CD4-positive, alpha-beta T cell treated with Interleukin-1 beta for 1 hour (primary cell): ENCODE measurements around the gene KPTN.

ENCODE experiments used
- DNase-seq, 2 donors: peaks; one replicate each; pipeline ENCODE4 v3.0.0-alpha.2; 2020 to 2022

KPTN gene

DNA sequence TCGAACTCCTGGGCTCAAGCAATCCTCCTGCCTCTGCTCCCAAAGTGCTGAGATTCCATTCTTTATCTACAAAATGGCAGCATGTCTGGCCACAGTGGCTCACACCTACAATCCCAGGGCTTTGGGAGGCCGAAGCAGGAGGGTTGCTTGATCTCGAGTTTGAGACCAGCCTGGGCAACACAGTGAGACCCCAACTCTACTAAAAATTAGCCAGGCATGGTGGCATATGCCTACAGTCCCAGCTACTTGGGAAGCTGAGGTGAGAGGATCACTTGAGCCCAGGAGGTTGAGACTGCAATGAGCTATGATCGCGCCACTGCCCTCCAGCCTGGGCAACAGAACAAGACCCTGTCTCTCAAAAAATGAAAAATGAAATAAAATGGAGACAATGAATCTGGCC lies 24.7 kb upstream of the KPTN start:
- no peak for DNase-seq

DNA sequence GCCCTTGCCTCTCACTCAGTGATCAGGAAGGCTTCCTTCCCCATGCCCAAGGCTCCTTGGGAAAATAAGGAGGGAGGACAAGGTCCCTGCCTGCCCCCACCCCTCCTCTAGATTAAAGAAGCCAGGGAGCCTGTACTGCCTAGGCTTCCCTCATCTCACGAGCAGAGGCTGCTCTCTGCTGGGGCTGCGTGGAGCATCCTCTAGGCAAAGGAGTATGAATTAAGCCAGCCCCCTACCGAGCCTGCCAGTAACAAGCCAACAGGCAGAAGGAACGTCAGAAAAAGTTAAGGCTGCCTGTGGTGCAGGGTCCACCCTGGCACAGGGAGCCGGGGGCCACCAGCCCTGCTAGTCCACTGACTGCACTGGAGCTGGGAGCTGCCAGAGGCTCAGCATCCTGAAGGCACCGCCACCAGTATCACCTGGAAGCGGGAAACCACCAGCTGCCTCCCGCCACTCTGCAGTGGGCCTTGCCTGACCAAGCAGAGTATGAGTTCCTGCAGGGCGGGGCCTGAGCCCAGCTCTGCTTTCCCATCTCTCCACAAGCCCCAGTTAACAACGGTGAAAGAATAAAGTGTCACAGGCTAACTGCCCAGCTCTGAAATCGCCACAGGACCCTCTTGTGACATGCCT lies 24.0 kb upstream of the KPTN start:
- no peak for DNase-seq

DNA sequence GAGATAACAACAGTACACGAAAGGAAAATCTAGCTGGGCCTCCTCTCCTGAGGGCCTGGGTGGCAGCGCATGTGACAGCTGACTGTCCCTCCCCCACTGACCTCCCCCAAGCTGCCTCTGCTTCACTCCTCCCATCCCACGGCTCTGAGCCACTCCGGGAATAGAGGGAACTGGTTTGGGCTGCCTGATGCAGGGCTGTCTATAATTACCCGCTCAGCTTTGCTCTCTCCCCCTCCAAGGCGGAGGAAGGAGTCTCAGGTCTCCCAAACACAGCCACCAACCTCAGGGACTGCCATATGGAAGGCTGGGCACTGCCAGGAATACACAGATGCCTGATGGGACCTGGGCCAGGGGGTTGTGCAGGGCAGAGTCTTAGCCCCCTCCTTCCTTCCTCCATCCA lies 23.0 kb upstream of the KPTN start:
- no peak for DNase-seq

DNA sequence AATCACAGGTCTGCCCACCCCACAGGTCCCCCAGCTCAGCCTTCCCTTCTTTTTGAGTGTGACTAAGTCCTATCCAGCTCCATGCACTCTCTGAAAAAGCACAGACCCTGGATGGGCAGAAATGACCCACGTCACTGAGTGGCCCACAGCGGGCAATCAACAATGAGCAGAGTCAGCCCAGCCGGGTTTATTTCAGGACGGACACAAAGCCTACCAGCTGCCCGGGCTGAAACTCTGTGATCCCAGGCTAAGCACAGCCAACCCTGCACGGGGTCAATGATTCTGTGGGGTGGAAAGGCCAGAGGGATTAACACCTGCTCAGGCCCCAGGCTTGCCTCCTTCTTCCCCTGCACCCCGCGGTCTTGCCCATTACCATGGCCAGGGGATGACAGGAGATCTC lies 22.4 kb upstream of the KPTN start:
- no peak for DNase-seq

DNA sequence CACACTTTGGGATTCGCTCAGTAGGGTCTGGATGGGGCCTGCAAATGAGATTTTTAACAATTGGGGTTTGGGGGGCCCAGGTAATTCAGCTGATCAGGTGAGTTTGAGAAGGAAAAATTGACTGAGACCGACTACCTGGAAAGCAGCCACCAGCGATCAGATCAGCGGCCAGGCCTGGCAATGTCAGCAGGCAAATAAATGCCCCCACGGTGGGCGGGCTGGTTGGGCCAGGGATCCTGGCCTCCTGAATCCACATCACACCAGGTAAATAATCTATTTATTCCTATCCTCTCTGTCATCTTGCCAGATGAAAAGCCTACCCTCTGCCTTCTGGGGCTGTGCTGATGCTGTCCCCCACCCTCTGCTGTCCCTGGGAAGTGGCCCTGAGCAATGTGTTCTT lies 21.5 kb upstream of the KPTN start:
- DNase-seq = no peak

DNA sequence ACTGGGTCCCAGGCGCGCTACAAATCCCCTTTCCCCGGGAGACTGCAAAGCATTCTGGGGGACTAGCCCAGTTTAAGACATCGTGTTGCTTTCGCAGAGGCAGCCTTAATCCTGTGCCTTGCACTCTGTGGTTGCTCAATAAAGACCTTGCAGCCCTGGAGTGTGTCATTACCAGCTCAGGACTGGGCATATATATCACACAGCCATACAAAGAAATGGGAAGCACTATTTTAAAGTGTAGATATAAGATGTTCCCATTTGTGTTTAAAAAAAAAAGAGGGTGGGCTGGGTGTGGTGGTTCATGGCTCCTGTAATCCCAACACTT lies 19.8 kb upstream of the KPTN start:
- no peak for DNase-seq

DNA sequence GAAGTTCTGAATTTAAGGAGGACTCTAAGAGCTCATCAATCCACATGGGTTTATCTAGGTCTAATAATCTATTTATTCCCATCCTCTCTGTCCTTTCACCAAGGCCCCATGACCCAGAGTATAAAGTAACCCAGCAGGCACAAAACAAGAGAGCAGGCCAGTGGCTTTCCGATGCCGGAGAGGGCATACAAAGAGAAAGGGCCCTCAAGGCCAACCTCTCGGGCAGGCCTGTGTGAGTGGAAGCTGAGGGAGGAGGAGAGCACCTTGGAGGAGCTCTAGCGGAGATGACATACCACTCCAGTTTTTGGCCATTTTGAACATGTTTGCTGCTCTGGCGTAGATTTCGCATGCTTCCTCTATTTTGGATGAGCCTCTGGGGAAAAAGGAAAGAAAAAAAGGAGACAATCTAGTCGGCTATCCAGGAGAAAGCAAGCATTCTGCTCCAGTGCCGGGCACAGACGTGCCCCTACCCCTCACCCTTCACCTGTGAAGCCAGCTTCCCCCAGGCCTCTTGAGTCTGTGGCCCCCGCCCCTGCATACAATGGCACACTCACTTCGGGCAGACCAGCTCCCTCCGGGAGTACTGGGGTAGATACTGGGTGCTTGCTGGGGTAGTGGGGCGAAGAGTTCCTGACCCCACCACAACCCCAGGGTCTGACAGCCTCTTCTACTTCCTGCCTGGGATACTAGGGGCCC lies 19.3 kb upstream of the KPTN start:
- no peak for DNase-seq

DNA sequence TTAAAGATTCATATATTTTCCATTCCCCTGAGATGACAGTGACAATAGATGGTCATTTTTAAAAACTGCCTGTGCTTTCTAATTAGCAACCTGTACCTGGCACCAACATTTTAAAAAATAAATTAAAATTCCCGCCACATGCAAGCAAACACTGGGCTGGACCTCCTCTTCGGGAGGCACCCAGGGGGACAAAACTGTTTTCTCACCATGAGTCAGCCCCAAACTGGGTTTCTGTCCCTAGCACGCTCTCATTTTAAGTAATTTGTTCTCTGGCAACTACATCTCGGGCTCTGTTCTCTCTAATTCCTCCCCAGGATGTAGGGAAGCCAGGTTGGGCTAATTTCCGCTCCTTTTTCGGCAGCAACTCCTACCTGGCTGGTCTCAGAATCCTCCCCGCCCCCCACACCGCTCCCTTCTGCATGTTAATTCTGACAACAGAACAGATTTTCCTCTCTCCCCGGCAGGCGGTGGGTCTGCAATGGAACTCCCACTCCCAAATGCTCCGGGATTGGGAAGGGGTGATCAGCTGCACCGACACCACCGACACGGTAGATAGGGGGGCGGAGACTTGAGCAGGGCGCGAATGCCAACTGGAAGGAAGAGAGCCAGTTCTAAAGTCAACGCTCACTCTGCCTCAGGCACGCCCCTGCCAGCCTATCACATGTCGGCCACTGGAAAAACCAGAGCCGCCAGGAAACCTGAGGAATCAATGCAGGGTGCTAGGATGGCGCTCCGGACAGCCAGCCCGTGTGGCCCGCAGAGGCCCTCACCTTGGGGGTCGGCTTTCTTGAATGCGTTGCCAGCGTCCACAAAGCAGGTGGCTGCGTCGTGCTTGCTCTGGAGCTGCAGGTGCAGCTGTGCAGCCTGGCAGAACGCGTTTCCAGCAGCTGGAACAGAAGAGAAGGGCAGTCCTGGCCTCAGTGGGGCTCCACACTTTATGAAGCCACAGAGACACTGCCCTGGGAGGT lies 16.1 kb upstream of the KPTN start:
- no peak for DNase-seq

DNA sequence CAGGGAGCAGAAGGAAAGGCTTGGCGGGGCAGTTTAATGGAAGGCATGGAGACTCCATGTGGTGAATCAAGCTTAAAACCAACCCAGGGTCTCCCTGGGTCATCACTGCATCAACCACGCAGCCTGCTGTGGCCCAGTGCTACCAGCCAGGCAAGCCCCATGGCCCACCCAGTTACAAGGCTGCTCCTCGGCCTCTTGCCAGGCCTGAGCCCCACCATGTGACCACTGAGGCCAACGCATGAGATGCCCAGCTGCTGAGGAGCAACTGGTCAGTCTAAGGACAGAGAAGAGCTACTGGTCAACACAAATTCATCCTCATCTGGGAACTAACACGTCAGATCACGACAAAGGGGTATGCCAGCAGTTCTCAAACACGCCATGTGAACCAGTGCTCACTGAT lies 15.4 kb upstream of the KPTN start:
- no peak for DNase-seq

DNA sequence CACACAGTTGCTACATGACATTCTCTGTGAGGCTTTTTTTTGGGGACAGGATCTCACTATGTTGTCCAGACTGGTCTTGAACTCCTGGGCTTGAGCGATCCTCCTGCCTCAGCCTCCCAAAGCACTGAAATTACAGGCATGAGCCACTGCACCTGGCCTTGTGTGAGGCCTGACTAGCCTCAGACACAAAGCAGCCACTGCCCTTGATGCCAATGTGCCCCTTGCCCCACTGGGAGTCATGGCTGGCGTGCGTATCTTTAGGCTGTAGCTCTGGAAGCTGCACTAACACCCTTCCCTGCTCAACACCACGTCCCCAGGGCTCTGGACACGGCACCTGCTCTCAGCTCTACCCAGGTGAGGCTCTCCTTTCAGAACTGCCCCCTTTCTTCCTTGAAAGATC lies 14.5 kb upstream of the KPTN start:
- no peak for DNase-seq

DNA sequence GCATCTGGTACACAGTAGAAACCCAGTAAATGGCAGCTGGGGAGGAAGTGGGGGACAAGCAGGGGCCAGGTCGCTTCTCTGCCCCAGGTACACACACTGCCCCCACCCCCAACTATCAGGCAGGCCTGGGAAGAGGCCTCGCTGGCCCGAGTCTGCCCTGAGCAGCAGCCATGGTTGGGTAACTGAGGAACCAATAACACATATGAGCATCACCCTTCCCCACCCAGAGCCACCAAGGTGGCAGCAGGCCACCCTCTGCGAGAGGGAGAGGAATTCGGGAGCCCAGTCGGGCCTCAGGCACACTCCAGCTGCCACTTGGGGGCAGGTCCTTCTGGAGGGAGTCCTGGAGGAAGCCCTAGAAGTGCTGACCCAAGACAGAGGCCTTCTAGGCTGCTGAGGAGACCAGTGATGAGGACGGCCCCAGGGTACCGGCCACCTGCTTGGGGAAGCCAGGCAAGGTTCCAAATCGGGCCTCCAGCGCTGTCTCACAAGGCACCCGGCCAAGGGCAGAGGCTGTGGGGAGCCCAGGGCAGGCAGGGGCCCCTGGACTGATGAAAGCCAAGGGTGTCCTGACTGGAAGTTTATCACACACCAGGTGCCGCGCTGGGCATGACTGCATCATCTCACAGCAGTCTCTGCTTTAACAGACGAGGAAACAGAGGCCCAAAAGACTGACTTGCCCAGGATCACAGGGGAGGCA lies 14.0 kb upstream of the KPTN start:
- DNase-seq = no peak

DNA sequence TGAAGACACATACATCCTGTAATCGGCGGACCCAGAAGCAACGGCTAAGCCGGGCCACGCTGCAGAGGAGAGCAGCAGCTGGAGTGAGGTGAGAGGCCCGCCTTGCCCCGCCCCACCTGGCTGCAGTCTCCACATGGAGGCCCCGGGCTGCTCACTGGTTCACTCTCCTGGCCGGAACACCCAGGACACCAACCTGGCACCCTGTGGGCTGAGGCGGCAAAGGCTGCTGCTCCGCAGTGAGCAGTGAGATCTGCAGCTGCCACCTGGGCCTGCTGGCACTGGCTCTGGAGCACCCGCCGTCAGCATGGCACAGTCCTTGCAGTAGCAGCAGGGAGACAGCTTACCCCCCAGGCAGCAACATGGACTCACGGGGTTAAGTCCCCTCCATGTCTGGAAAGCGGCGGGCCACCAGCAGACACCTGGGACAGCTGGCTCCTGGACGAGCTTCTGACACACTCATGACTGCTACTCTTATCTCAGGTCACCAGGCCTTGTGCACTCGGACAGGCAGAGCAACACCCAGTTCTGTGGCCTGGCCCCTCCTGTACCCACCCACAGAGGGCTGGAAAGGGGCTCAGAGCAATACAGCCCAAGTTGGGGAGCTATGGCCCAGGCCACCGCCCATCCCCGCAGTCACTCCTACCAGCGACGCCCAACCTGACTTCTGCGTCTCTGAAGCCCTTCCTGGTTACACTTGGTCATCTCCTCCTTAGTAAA lies 13.2 kb upstream of the KPTN start:
- no peak for DNase-seq

DNA sequence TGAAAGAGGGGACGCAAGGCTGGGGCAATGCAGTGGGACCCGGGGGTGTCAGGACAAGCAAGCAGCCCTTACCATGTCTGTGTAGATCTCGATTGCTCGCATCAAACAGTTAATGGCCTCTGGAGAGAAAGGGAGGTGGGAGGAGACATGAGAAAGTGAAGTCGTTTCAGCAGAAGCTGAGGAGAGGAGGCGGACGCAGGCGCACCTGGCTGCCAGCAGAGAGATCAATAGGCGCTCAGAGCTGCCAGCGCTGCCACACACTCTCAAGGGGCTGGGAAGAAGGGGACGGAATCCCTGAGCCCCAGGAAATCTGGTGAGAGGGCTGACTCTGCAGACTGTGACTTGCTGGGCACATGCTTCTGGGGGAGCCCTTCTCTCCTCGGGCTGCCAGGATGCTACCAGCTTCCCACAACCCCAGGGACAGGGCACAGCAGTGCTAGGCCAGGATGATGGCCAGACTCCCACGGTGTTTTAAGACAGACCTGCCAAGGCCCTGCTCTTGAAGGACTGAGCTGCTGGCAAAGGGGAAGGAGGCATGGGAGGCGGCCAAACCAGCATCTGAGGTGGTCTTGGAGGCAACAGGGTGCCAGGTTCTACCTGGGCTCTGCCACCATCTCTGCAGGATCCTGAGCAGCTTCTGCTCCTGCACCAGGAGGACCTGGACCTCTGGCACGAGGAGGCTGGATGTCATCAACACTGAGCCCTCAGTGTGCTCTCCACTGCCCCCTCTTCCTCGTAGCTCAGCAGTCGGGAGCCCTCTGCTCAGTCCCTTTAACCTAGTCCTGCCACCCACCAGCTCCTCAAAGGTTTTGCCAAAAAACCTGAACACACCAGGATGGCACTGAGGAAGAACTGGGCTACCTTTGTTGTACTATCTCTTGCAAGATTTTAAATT lies 11.7 kb upstream of the KPTN start:
- DNase-seq = no peak

DNA sequence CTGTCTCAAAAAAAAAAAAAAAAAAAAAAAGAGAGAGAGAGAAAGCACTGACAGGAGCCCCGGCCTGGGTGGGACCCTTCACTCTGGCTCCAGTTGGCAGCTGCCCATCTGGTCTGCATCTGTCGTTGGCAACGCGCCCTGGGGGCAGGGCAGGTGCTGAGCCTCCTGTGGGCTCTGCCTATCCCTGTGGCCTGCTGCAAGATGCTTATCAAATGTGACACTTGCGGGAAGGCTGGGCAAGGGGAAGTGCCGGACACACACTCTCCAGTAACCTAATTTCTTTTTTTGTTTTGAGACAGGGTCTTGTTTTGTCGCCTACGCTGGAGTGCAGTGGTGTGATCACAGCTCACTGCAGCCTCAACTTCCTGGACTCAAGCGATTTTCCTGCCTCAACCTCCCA lies 10.7 kb upstream of the KPTN start:
- DNase-seq = no peak

DNA sequence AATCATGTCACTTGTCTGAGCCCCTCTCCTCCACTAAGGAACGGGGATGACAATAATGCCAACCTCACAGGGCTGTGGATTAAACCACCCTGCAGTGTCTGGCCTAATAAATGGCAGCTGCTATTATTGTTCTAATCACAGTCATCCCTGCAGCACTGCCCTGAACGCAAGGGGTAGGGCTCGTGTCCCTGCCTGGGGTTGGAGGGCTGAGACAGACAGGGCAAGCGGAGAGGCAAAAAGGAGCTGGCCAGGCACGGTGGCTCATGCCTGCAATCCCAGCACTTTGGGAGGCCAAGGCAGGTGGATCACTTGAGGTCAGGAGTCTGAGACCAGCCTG lies 10.2 kb upstream of the KPTN start:
- no peak for DNase-seq

DNA sequence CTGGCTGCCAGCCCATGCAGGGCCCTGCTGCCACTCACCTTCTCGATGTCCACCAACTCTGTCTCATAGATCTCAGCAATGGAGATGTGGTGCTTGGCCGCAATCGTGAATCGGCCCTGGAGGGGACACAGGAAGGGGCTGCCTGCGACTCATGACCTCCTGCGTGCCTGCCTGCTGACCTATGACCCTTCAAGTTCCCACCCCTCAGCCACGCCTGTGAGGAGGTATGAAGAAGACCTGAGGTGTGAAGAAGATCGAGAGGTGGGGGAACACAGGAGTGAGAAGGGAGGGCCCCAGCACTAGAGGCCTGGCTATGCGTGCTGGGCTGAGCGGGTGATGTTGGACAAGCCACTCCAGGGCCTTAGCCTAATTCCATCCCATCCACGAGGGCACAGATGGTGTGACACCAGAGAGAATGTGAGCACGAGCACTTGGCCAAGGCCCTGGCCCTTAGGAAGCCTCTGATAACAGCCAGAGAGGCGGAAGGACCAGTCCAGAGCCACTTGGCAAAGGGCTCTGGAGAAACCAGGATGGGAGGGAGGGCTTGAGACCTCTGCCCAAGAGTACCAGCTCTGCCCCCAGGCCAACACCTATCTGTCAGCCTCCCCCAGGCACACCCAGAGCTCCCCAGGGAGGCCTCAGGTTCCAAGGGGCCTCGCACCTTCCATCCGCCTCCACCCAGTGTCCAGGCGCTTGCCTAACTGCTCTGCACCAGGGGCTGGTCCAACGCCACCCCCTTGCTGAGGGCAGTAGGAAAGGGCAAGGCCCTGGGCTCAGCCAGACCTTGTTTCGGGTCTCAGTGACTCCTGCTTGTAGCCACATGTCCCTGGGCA lies 9.6 kb upstream of the KPTN start:
- no peak for DNase-seq

DNA sequence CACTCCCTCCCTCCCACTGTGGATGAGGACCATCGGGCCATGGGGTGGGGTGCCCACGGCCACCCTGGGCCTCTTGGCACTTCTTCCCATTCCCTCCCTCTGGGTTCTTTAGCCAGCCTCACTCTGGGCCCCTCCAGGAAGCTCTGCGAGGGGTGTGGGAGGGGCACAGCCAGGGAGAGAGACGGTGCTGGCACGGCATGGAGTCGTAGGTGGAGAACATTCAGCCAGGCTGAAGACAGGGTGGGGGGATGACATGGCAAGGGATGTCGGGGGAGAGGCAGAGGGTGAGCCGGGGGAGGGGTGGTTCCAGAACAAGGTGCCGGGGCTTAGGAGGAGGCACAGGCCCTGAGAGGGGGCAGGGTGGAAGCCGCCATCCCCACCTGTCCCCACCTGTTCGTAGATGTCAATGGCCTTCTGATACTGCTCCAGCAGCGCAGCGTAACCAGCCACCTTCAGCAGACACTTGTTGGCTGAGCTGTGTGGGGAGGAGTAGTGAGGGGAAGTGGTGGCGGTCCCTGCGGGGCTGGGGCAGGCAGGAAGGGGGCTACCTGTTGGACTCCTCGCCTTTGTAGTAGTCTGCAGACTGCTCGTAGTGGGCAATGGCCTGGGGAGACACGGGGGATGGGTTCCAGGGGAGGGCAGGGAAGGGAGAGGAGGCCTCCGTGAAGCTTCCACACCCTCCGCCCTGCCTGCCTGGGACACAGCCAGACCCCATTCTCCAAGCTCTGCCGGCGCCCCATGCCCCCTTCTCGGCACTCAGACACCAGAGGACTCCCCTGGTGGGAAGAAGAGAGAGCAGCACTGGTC lies 8.8 kb upstream of the KPTN start:
- no peak for DNase-seq

DNA sequence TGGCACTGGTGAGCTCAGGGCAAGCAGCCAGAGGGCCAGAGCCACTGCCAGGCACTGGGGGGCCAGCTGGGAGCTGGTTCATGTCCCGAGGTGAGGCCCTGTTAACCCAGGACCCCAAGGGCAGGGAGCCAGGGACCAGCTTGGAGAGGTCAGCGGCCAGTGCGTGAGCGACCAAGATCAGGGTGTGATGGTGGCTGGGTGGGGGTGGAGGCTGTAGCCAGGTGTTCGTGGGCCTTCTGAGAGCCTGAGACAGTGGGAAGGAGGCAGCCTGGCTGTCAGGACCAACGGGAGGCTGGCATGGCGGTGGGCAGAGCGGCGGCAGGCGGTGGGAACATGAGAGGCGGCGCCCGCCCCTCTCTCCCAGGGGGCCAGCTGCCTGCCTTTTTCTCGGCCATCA lies 8.1 kb upstream of the KPTN start:
- DNase-seq = no peak

DNA sequence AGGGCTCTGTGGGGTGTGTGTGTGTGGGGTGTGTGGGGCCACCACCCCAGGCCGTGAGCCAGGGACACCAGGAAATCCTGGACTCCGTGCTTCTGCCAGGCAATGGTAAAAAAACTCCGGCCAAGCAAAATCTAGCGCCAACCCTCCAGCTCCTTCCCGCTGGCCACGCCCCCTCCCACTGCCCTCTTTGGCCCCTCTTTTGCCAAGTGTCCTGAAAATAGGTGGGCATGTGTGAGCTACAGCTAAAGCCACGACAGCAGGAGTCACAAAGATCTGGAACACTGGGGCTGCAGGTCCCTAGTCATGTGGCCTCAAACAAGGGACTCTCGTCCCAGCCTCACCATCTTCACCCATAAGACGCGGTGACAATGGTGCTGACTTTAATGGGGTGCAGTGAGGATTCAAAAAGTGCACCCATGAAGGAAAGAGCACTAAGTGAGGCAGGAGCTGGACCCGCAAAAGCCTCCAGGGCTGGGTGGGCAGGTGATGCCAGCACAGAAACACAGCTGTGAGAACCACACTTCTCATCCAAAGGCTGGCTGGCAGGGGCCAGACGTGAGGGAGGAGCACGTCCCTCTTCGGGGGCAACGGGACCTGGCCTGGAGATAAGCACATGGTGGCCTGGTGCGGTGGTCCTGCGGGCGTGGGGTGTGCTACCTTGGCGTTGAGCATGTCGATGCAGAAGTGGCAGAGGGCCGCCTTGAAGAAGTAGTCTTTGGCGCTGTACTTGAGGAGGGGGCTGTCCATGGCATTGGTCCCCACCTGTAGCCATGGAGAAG lies 7.5 kb upstream of the KPTN start:
- no peak for DNase-seq
